Dermis blood vessel endothelial cell (primary cell): ENCODE results near the gene COQ3. TPM values are rescaled to one million over a fixed set of nuclear protein-coding genes. Genes with fewer than 3 reads are reported as not detected.

Experiments
- DNase-seq: peaks from one replicate; pipeline ENCODE4 v3.0.0; 2010
- total RNA-seq: library from RNA; depleted of rRNA; stranded (reverse); fragments of >200 nt; gene quantifications from 2 replicates; pipeline ENCODE4 v1.2.3, GENCODE V29; 2014

The COQ3 gene
- total RNA-seq, 1 donor from 2014 or later, result 2.0 TPM

DNA sequence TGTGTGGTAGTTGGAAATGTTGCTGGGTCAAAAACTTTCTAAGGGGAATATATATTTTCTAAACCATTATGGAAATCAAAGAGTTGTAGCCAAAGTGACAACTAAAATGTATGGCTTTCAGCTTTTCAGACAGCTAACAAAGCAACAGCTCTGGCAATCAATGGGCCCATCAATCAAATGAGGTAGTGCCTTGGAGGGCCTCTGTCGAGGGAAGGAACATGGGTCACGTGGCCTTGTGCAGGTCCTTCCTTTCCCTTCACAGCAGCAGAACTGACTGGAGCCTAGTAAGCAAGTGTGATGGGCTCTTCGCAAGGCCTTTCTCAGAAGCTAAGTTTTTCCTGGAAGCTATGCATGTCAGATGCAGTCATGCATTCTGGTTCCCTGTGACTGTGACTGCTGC, 62.5 kb downstream of the COQ3 start:
- DNase-seq, result no peak

DNA sequence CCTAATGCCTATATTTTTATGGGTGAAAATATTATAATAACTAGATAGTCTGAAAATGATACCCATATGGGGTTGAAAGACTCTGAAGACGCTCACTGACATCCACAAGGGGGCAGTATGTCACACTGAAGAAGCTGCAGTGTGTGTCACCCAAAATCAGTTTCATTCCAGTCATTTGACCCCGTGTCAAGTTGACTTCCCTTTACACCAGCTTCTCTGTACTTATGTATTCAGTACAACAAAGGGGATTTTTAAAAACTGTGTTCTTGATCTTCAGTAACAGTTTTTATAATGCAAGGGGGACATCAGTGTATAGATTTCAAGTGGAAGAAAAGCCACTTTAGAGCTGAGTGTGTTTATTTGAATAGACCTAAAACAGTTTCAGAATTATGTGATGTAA, 63.8 kb downstream of the COQ3 start:
- peak; percentile 86 for DNase-seq

DNA sequence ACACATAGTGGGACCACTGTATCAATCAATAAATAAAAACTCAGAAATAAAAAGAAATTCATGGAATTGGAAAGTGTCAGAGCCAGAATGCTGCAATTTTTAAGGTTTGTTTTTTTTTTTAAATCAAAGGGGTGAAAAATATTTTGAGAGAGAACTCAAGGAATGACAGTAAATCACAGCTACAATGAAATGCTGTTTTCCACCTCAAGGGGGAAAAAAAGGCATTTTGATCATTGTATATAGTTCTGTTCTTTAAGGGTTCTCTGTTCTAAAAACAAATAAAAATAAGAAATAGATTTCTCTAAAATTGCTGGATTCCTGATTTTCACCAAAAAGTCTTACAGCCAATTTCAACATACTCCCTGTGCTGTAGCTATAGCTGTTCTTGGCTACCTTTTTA, 69.0 kb downstream of the COQ3 start:
- DNase-seq, result no peak

Other genes starting within 250 kb of the COQ3 start
- 0.34 and 0.56 TPM in 2 replicates for gene FAXC, start 44.5 kb downstream of the COQ3 start, total RNA-seq
- gene PNISR, start 31.1 kb upstream of the COQ3 start, total RNA-seq, result 47.0 and 73.7 TPM in 2 replicates
- gene USP45, start 121.2 kb upstream of the COQ3 start, total RNA-seq, result 19.4 and 31.3 TPM in 2 replicates
- gene CCNC, start 174.5 kb upstream of the COQ3 start, total RNA-seq, result 85.4 and 105 TPM in 2 replicates
- not detected in 2 replicates for gene PRDM13, start 212.6 kb upstream of the COQ3 start, total RNA-seq